ENCODE results near the gene ARFIP1.

ARFIP1 gene

DNA sequence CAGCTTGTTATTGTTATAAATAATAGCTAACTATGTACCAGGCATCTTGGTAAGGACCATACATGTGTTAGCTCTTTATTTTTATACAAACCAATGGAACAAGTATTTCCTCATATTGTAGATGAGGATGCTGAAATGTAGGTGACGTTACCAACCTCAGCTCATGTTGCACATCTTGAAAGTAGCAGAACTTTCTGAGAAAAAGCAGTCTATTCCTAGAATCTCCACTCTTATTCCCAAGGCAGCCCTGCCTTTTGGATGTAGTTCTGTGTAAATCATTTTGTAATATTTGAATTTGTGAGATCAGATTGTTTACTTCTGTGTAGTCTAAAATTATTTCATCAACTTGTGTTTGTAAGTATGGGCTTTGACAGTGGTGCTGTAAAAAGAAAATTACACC lies 161.7 kb downstream of the ARFIP1 start:
- no peak for FAIRE-seq

DNA sequence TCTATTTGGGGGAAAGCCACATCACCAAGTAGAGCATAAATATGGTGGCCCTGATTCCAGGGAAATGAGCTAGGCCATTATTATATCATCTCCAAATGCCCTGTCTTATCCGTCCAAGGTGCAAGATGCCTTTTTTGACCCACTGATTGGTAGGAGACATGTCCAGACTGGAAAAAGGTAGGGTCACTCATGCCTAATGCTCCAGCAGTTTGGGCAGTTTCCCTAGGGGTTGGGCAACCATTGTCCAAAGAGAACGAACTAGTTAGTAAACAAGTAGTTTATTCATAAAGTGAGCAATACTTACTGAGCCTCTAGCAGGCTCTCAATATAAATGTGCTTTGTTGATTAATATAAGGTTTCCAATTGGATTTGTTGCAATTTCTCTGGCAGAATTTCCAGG lies 162.6 kb downstream of the ARFIP1 start:
- no peak for FAIRE-seq

DNA sequence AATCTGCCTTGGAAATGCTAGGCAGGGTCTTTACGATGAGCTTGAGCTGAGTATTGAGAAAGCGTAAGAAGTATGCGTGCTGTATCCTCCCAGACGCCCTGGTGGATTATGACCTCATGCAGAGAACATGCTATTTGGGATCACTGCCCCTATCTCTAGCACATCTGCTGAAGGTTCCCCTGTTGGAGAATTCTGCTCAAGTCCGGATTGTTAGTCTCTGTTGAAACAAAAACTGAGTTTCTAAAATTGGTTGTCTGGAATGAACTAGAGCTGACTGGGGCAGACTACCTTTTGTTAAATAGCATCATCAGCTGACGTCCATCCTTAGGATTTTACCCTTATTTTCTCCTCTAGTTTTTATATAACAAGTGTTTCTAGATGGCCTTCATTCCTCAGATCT lies 163.9 kb downstream of the ARFIP1 start:
- no peak for FAIRE-seq

DNA sequence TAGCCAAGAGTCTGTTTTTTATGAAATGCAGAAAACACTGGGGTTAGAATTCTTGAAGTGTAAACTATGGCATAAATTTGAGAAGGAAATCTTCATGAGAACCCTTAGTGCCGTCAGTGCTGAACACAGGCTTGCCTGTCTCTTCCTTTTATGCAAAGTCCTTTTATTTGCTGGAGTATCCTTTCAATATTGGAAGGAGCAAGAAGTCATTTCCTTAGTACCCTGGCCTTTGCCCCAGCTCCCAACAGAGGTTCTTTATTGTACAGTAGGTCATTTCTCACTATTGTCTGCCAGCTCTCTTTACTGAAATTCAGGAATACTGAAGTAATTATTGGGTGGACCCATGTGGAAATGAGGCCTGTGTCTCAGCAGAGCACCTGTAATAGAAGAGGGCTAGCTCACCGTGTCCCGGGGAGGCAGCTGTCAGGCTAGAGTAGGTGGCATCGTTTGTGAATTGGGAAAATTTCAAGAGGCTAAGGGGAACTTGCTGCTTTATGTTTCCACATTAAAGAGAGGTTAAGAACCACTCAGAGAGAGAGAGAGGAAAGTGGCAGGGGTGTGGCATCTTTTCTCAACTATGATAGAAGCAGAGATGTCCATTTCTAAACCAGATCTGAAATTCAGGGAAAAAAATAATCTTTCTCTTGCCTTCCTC lies 165.0 kb downstream of the ARFIP1 start:
- FAIRE-seq: no peak

DNA sequence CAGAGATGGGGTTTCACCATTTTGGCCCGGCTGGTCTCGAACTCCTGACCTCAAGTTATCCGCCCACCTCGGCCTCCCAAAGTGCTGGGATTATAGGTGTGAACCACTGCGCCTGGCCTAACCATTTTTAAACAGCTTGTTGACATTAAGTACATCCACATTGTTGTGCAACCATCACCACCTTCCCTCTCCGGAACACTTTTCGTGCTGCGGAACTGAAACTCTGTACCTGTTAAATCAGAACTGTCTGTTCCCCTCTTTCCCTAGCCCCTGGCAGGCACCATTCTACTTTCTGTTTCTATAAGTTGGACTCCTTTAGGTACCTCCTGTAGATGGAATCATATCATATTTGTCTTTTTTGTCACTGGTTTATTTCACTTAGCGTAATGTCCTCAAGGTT lies 165.9 kb downstream of the ARFIP1 start:
- FAIRE-seq: no peak

DNA sequence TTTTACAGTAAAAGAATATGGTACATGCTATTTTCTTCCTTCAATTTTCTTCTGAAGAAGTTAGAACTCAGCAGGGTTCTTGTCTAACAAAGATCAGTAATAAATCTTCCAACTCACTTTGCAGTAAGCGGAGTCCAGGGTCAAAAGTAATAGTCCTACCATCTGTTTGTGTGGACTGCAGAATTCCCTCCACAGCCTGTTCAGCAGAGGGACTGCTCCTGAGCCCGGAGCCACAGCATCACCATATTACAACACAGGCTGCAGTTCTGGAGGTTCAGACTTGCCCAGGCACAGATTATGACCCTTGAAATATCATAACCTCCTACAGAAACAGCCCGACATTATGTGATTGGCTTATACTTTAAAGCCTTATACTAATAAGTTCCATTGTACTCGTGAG lies 166.7 kb downstream of the ARFIP1 start:
- FAIRE-seq: no peak

DNA sequence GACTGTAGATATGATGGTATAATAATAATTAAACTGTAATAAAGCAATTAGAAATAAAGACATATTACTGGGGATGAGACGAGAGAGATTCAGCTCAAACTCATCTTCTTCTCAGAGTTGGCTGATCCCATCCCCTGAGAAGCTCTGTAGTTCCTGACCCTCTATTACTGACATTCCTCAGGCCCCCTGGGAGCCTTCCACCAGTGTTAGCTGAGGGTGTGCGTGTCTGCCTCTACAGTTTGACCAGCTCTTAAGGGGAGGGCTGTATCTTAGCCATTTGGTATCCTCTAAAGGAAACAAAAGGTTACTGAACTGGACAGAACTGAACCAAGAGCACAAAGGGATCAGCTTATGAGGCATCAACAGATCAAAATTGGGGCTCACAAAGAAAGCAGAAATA lies 167.6 kb downstream of the ARFIP1 start:
- no peak for FAIRE-seq

DNA sequence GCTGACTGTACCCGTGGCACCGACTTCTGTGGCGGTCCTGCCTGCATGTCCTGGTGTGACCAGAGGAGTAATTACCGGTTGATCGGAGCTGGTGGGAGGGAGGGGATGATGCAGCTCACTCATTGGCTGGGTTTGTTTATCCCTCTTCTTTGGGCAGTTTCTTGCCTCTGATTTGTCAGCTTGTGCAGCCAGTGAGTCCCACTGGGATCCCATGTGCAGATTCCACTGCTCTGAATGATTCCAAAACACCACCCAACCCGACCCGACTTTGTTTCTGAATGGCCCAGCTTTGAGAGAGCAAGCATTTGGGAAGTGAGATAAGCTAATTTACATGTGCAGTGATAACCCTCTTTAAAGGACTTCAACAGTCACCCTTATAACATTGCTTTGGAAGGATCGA lies 170.2 kb downstream of the ARFIP1 start:
- FAIRE-seq: no peak

DNA sequence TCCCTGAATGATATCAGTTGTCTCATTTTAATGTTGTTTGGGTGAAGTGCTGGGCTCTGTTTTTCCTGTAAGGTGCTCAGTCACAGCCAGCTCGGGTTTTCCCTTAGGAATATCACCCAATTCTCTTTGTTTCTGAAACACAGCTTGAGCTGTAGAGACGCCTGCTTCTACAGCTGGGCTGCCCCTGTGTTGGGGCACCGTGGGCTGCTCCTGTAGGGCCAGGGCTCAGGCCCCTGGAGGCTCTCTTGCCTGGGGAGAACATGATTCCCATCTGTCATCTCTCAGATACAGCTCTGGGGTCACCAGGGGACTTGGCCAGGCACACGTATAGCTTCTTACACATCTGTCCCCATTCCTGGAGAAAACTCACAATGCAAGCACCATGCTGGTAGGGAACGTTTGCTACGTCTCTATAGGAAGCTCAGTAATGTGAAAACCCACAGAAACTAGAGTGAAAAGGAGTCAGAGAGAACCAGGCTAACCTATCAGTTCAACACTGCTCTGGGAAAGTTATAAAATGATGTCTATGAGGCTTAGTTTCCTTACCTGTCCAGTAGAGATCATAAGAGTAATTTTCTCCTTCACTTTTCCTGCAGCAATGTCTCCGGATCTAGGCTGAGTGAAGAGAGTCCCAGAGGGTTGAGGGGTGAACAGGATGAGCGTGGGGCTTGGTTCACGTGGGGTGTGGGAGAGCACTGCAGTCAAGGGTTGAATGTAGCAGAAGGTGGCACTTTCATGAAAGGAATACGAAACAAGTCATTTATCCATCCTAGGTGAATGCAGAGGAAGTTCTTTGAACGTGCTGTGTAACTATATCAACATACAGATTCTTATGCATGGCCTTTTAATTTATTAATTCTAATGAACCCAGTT lies 170.9 kb downstream of the ARFIP1 start:
- FAIRE-seq: no peak

DNA sequence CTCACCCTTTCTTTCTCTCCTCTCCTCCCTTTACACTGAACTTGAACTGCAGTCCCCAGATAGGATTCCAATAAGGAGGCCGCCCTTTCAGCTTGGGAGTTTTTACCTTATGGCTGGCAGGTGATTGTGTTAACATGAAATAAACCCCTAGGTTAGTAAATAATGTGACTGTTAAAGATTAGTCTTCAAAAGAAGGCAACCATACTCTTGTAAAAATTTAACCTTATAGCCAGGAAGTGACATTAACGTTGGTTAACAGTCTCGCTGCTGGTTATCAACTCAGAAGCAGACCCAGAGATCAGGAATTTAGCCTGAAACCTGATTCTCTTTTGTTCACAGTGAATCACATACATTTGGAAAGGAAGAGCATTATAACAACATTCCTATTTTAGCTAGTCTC lies 171.6 kb downstream of the ARFIP1 start:
- FAIRE-seq: no peak

DNA sequence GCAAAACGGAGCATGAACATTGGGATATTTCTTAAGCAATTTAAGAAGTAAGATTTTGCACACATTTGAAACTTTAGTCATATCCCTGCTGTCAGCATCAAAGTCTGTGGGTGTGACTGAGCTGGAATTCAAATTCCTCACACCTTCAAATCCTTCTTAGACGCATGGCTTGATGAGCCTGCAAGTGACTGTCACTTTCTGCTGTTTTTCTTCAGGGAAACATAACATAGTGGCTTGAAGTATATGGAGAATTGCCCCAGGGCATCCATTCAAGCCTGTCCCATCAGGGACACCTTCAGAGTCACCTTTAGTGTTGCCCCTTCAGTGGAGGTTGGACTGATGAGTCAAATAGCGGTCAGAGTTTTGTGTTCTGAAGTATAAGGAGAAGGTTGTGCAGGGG lies 173.8 kb downstream of the ARFIP1 start:
- no peak for FAIRE-seq

DNA sequence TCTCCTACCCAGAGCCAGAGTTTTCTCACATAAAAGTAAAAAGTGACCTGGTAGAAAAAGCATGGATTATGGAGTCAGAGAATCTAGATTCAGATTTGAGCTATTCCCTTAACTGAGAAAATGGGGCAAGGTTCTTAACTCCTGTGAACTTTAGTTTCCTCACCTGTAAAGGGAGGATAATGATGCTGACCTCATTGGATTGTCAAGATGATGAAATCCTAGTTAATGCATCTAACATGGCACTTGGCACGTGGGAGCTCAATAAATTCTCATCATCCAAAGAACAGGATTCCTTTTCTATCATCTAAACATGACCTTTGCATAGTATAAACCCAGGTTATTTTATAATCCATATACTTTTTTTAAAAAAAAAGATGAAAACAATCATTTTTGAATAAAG lies 175.0 kb downstream of the ARFIP1 start:
- FAIRE-seq: no peak

DNA sequence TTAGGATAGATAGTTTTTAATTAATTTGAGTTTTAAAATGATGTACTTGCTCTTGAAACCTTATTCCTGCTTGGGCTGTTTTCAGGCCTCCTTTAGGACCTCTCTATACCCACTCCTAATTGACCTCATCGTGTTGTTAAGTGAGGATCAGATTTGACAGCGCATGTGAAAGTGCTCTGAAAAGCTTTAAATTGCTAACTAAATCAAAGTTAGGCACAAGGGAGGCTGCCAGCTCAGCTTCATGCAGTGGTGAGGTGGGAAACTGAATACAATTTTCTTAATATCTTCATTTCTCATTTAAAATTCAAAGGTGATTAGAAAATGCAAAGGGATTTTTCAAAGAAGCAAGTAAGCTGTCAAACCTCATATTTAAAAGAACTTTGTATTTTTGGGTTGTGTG lies 176.4 kb downstream of the ARFIP1 start:
- FAIRE-seq: no peak

DNA sequence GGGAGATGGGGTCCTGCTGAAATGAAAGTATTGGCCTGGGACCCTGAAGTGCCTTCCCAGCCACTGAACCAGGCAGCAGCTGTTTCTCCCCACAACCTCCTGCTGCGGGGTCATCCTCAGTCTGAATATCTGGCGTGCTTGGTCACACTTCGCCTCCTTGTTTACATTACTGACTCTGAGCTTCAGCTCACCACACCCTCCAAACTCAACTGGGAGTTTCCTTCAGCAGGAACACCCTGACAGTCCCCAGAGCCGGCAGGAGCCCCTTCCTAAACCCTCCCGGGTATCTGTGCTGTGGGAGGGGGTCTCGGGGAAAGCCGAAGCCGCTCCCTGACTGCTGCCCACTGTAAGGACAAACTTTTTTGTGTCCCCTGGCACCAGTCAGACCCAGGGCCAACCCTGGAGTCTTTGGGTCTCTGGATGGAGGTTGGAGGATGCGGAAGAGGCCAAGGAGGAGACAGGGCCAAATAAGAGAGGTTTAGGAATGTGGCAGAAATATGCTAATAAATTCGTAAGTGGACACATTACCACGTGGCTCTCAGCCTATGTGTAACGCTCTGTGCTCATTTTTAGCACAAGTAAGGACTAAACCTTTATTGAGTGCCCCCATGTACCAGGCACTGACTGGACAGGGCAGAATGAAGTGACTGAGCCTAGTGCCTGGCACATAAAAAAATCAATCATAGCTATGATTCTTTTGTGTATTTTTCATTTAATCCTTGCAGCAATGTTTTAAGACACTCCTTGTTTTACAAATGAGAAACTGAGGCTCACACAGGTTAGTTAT lies 177.1 kb downstream of the ARFIP1 start:
- FAIRE-seq: no peak

DNA sequence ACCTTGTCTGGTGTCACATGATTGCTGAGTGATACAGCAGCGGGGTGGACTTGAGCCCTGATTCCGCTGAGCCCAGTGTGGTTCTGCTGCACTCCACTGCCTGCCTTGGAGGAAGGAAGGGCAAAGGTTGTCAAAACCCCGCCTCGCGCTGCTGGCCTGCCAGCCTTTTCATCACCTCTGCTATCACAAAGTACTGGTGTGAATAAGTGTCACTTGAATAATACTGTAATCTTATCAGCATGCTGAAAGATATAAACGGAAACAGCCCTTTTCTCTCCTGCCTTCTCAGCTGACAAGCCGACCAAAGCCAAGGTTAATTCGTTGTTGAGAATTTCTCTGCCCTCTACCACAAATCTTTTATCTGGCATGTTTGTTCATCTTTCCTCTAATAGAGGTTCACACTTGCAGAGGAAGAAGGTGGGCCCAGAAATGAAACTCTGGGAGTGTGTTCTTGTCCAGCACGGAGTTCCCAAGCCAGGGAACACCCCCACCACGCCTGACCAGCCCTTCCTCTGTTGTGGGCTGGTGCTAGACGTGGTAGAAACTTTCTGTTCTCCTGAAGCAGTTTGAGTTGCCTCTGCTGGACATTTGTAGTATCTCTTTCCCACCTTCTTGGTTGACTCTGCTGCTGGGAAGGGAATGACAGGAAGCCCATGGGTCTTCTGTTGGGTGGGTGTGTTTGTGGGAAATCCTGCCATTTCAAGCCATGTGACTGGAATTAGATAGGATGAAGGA lies 177.8 kb downstream of the ARFIP1 start:
- FAIRE-seq: no peak

DNA sequence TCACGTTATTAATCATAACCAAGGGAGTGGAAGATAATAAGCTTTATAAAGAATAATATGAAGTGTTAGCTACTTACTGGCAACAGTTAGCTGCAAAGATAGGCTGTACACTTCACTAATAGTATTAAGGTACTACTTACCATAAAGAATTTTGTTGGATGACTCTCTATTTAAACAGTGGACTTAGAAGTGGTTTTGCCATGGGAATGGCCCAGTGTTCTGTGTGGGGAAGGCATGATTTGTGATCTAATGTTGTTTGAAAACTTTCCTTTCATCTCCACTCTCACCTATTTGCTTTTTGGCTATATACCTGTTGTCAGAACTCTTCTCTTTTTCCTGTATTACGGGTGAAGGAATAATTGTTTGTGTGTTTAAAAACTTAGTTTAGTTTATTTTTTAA lies 179.3 kb downstream of the ARFIP1 start:
- no peak for FAIRE-seq

DNA sequence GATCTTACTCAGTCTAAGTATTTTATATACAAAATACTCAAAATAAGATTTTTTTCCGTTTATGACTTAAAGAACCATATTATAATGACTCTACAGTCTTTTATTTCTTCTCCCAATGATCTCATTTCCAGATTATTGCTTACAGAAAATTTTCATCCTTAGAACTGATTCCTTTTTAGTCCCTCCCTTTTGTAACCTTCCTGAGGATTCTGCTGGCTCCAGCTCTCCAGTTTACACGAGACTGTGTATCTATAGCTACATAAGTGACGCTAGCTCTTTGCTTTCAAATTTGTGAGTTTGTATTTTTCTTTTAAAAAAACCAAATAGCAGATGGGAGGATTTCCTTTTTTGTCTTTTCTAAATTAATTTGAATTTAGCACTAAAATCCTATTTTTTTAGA lies 180.3 kb downstream of the ARFIP1 start:
- no peak for FAIRE-seq

DNA sequence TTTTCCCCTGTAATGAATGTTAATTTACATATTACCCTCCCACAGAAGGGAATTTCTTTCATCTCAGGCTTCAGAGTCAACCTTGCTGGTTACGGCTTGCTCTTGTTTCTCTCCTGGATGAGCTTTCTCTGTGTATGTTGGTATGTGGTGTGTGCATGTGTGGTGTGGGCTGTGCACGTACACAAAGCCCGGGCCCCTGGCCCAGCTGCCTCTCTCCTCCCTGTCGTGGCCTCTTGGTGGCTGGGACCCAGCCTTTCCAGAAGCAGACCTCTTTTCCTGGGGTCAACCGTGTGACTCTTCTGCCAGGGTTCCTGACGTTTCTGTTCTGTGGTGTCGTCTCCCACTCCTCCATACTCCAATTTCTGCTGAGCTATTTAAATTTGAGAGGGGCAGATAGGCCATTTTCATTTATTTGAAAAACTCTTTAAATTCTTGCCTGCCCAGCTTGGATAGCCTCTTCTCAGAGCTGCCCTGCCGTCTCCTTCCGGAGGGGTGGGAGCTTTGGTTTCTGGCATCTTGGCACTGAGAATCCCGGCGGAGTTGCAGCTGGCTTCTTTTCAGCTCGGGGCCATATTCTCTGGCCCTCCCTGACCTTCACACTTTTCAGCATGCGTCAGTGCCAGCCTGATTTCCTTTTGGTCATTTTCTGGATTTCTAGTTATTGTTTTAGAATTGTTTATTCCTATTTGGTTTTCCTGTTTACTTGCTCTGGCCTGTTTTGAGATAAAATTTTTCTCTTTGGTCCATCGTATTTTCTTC lies 181.4 kb downstream of the ARFIP1 start:
- FAIRE-seq: no peak

DNA sequence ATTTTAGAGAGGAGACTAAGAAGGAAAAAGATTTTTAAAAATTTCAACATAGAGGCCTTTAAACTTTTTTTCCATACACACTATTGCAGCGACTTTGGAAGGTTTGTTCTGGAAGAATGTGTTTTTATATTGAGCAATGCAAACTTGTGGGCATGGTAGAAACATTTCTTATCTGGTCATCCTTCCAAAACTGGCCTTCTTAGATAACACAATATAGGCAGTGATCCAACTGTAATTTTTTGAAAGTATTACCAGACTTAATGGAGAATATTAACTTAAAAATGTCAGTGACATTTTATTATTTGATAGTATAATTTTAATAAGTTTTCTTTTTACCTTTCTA lies 182.0 kb downstream of the ARFIP1 start:
- FAIRE-seq: no peak

Data from colon (tissue), 2 donors.